Measurements from ENCODE around the gene OR52N5. TPM values are rescaled to one million over a fixed set of nuclear protein-coding genes. Genes with fewer than 3 reads are reported as not detected.

Gene OR52N5
- total RNA-seq, 4 donors from 2014 or later, result 11.9 TPM; not detected in 3

GRCh38 chr11:5749836-5750235, 33.3 kb downstream of the OR52N5 start:
- no peak for TF ChIP-seq CTCF (IDR thresholded peaks at IDR 0.05)
- DNase-seq (ENCODE audit: low spot score), result no peak
- no peak for ATAC-seq (ENCODE audit: low FRiP score)

- no peak for TF ChIP-seq CTCF (IDR thresholded peaks at IDR 0.05)
- DNase-seq (ENCODE audit: low spot score) (no peak), ATAC-seq (ENCODE audit: low FRiP score) (no peak)
Observed at GRCh38 chr11:5746614-5747013, 36.5 kb downstream of the OR52N5 start.

GRCh38 chr11:5738431-5738830, 44.7 kb downstream of the OR52N5 start:
- no peak for TF ChIP-seq CTCF (IDR thresholded peaks at IDR 0.05)
- no peak for ATAC-seq (ENCODE audit: low FRiP score)

GRCh38 chr11:5737670-5738392, 45.3 kb downstream of the OR52N5 start:
- TF ChIP-seq CTCF (IDR thresholded peaks at IDR 0.05), result no peak
- ATAC-seq (ENCODE audit: low FRiP score) (no peak), DNase-seq (ENCODE audit: low spot score) (no peak)

More at GRCh38 chr11:5738431-5738830, 44.7 kb downstream of the OR52N5 start:
- no peak for DNase-seq (ENCODE audit: low spot score)

- no peak for TF ChIP-seq CTCF (IDR thresholded peaks at IDR 0.05)
- ATAC-seq (ENCODE audit: low FRiP score) (no peak), DNase-seq (ENCODE audit: low spot score) (no peak)
Observed at GRCh38 chr11:5737091-5737490, 46.1 kb downstream of the OR52N5 start.

GRCh38 chr11:5736396-5736795, 46.8 kb downstream of the OR52N5 start, which contains the start of gene OR56B1:
Gene OR56B1, plus strand, starts transcription at chr11:5736448. Its CDS starts 69 bp downstream, at chr11:5736517.
- ATAC-seq (ENCODE audit: low FRiP score) (no peak), DNase-seq (ENCODE audit: low spot score) (no peak)
- no peak for TF ChIP-seq CTCF (IDR thresholded peaks at IDR 0.05)

- TF ChIP-seq CTCF (IDR thresholded peaks at IDR 0.05), result no peak
- ATAC-seq (ENCODE audit: low FRiP score), result no peak
- DNase-seq (ENCODE audit: low spot score), result no peak
Observed at GRCh38 chr11:5727691-5728090, 55.5 kb downstream of the OR52N5 start.
